HEK293T (cell line): ENCODE results near the gene ARPC1B.

ENCODE experiments used
- ARNT ChIP-seq: fragments of 450-650 bp; IDR thresholded peaks from 2 replicates; pipeline ENCODE4 v1.6.1; 2017; ENCODE audit warnings: mild to moderate bottlenecking
- BHLHE40 ChIP-seq: fragments of 450-650 bp; IDR thresholded peaks from 2 replicates; pipeline ENCODE4 v1.6.1; 2016; ENCODE audit warnings: mild to moderate bottlenecking, moderate library complexity, borderline replicate concordance
- ELF4 ChIP-seq: fragments of 450-650 bp; IDR thresholded peaks from 2 replicates; pipeline ENCODE4 v1.6.1; 2017; ENCODE audit warnings: antibody characterized with exemption
- FOXA1 ChIP-seq: fragments of 450-650 bp; IDR thresholded peaks from 2 replicates; pipeline ENCODE4 v1.6.1; 2016; ENCODE audit warnings: mild to moderate bottlenecking
- FOXK2 ChIP-seq: fragments of 450-650 bp; IDR thresholded peaks from 2 replicates; pipeline ENCODE4 v1.6.1; 2016; ENCODE audit warnings: mild to moderate bottlenecking
- FOXM1 ChIP-seq: fragments of 450-650 bp; IDR thresholded peaks from 2 replicates; pipeline ENCODE4 v1.6.1; 2017; ENCODE audit warnings: mild to moderate bottlenecking, borderline replicate concordance
- HDGF ChIP-seq: fragments of 450-650 bp; IDR thresholded peaks from 2 replicates; pipeline ENCODE4 v1.6.1; 2017; ENCODE audit warnings: antibody characterized with exemption, borderline replicate concordance
- LEF1 ChIP-seq: fragments of 450-650 bp; IDR thresholded peaks from 2 replicates; pipeline ENCODE4 v1.6.1; 2017; ENCODE audit warnings: mild to moderate bottlenecking, borderline replicate concordance
- NFRKB ChIP-seq: fragments of 450-650 bp; IDR thresholded peaks from 2 replicates; pipeline ENCODE4 v1.6.1; 2016; ENCODE audit warnings: mild to moderate bottlenecking, moderate library complexity
- SP1 ChIP-seq: fragments of 450-650 bp; IDR thresholded peaks from 2 replicates; pipeline ENCODE4 v1.6.1; 2017
- SUZ12 ChIP-seq: fragments of 450-650 bp; IDR thresholded peaks from 2 replicates; pipeline ENCODE4 v1.6.1; 2016; ENCODE audit warnings: mild to moderate bottlenecking
- TARDBP ChIP-seq: fragments of 450-650 bp; IDR thresholded peaks from 2 replicates; pipeline ENCODE4 v1.6.1; 2016
- TF ChIP-seq, protein P1 (sequence below): fragments of 450-650 bp; IDR thresholded peaks from 2 replicates; pipeline ENCODE4 v1.6.1; 2016

DNA sequence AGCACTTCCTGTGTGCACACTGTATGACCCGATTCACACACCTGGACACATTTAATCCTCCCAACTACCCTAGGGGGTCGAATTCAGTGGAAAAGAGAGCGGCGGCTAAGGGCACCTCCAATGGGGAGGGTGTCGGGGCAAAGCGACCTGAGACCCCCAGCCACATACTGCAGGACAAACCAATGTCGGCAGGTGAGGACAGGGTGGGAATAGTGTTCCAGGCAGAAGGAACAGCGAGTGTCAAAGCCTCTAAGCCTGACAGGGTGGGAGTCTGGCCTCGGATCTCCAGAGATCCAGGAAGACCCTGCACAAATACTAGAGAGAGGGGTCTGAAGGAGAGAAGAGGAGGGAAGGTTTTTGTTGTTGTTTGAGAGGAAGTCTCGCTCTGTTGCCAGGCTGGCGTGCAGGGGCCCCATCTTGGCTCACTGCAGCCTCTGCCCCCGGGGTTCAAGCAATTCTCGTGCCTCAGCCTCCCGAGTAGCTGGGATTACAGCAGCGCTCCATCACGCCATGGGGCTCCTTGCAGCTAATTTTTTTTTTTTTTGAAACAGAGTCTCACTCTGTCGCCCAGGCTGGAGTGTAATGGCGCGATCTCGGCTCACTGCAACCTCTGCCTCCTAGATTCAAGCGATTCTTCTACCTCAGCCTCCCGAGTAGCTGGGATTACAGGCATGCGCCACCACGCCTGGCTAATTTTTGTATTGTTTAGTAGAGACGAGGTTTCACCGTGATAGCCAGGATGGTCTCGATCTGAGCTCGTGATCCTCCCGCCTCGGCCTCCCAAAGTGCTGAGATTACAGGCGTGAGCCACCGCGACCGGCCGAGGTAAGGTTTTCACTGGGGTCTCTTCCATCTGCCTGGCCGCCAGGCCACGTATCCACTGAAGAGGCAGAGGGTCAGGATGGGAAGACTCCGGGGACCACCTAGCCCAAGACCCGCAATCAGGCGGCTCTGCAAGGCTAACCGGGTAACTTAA lies 1.2 kb upstream of the ARPC1B start:
- no peak for TF ChIP-seq FOXM1
- TF ChIP-seq BHLHE40: no peak
- no peak for TF ChIP-seq SUZ12
- no peak for TF ChIP-seq NFRKB
- TF ChIP-seq, protein P1, sequence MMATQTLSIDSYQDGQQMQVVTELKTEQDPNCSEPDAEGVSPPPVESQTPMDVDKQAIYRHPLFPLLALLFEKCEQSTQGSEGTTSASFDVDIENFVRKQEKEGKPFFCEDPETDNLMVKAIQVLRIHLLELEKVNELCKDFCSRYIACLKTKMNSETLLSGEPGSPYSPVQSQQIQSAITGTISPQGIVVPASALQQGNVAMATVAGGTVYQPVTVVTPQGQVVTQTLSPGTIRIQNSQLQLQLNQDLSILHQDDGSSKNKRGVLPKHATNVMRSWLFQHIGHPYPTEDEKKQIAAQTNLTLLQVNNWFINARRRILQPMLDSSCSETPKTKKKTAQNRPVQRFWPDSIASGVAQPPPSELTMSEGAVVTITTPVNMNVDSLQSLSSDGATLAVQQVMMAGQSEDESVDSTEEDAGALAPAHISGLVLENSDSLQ: no peak
- TF ChIP-seq FOXK2: no peak
- TF ChIP-seq SP1: no peak
- no peak for TF ChIP-seq FOXA1
- no peak for TF ChIP-seq HDGF
- no peak for TF ChIP-seq LEF1
- no peak for TF ChIP-seq ELF4
- TF ChIP-seq ARNT: no peak
- no peak for TF ChIP-seq TARDBP
